WERI-Rb-1 (cell line): Measurements from ENCODE around the gene EFNB1.

Source experiments
- DNase-seq: peaks from one replicate; pipeline ENCODE4 v3.0.0-alpha.2; 2020
- H3K27ac ChIP-seq: fragments of 250-450 bp; sonication (Bioruptor Pico); 2 replicates; pipeline ENCODE4 v1.5.1; 2020; ENCODE audit warnings: mild to moderate bottlenecking, moderate library complexity
- H3K27me3 ChIP-seq: fragments of 250-450 bp; sonication (Bioruptor Pico); 2 replicates; pipeline ENCODE4 v1.5.1; 2021; ENCODE audit warnings: mild to moderate bottlenecking, low read depth, moderate library complexity; ENCODE audit not compliant: insufficient read depth, severe bottlenecking
- H3K36me3 ChIP-seq: fragments of 250-450 bp; sonication (Bioruptor Pico); 2 replicates; pipeline ENCODE4 v1.5.1; 2020; ENCODE audit warnings: mild to moderate bottlenecking, moderate library complexity
- H3K4me3 ChIP-seq: 2 replicates; pipeline ENCODE4 v1.5.1; 2011; ENCODE audit warnings: low read depth, mild to moderate bottlenecking, control low read depth, low read length
- H3K9me3 ChIP-seq: fragments of 250-450 bp; sonication (Bioruptor Pico); 2 replicates; pipeline ENCODE4 v1.5.1; 2021; ENCODE audit warnings: mild to moderate bottlenecking, moderate library complexity; ENCODE audit not compliant: severe bottlenecking
- CTCF ChIP-seq: IDR thresholded peaks from 2 replicates; pipeline ENCODE4 v1.5.1; 2011; ENCODE audit warnings: low read depth, mild to moderate bottlenecking, control low read depth, inconsistent platforms, low read length

EFNB1 gene

GRCh38 chrX:68868902-68869800 is 40.3 kb downstream of the EFNB1 start:
- no peak for TF ChIP-seq CTCF
- Histone ChIP-seq H3K27ac (no peak overlapping the region), H3K36me3 (no peaks in the 10 kb centered on the region), H3K9me3 (no peaks in the 10 kb centered on the region), H3K4me3 (no peak overlapping the region), H3K27me3 (peaks cover 4% of the 10 kb centered on the region)
- DNase-seq = no peak

GRCh38 chrX:68870357-68870756 is 41.5 kb downstream of the EFNB1 start:
- no peaks in the 10 kb centered on the region for H3K9me3 ChIP-seq

GRCh38 chrX:68872171-68872570 is 43.4 kb downstream of the EFNB1 start:
- Histone ChIP-seq H3K36me3 (no peaks in the 10 kb centered on the region), H3K27me3 (peaks cover 4% of the 10 kb centered on the region), H3K27ac (no peak overlapping the region), H3K9me3 (no peaks in the 10 kb centered on the region), H3K4me3 (no peak overlapping the region)
- TF ChIP-seq CTCF = no peak
- no peak for DNase-seq

More at GRCh38 chrX:68870357-68870756, 41.5 kb downstream of the EFNB1 start:
- H3K27ac ChIP-seq = no peak overlapping the region
- H3K36me3 ChIP-seq = no peaks in the 10 kb centered on the region
- no peak overlapping the region for H3K4me3 ChIP-seq
- peaks cover 4% of the 10 kb centered on the region for H3K27me3 ChIP-seq
- DNase-seq = no peak
- no peak for TF ChIP-seq CTCF

GRCh38 chrX:68874076-68874475 is 45.3 kb downstream of the EFNB1 start:
- Histone ChIP-seq H3K36me3 (no peaks in the 10 kb centered on the region), H3K27ac (no peak overlapping the region), H3K9me3 (no peaks in the 10 kb centered on the region), H3K4me3 (no peak overlapping the region), H3K27me3 (peaks cover 3% of the 10 kb centered on the region)
- DNase-seq = no peak
- no peak for TF ChIP-seq CTCF

- DNase-seq = peak; percentile 77
- Histone ChIP-seq H3K9me3 (no peaks in the 10 kb centered on the region), H3K4me3 (no peak overlapping the region), H3K27me3 (no peaks in the 10 kb centered on the region), H3K36me3 (no peaks in the 10 kb centered on the region), H3K27ac (no peak overlapping the region)
- no peak for TF ChIP-seq CTCF
These were observed 47.9 kb downstream of the EFNB1 start for GRCh38 chrX:68876731-68877130.

GRCh38 chrX:68877606-68878005 is 48.8 kb downstream of the EFNB1 start:
- DNase-seq = no peak
- H3K9me3 ChIP-seq = no peaks in the 10 kb centered on the region
- H3K27me3 ChIP-seq = no peaks in the 10 kb centered on the region
- H3K36me3 ChIP-seq = no peaks in the 10 kb centered on the region
- no peak overlapping the region for H3K27ac ChIP-seq
- H3K4me3 ChIP-seq = no peak overlapping the region
- TF ChIP-seq CTCF = no peak
